HG03378 (cell line): ENCODE results near the gene WWC2.
"Not testable (repeated sequence)": the region's sequence is repeated elsewhere in the genome, so short reads cannot be mapped to it uniquely, and the experiment has no call there.

Source experiments
- ATAC-seq: cut with Tn5 transposase; IDR thresholded peaks from one replicate; pipeline ENCODE4 v1.9.1; 2021; ENCODE audit warnings: mild to moderate bottlenecking, moderate library complexity; ENCODE audit not compliant: unreplicated experiment

Gene WWC2

GRCh38 chr4:183099537-183100297 is 660 bp downstream of the WWC2 start:
- ATAC-seq = no peak

GRCh38 chr4:183100298-183100599 is 1.2 kb downstream of the WWC2 start:
- ATAC-seq = no peak

- ATAC-seq = no peak
These were observed 1.8 kb downstream of the WWC2 start for GRCh38 chr4:183100827-183101226.

- no peak for ATAC-seq
These were observed 3.0 kb downstream of the WWC2 start for GRCh38 chr4:183101956-183102480.

GRCh38 chr4:183105092-183105491 is 6.0 kb downstream of the WWC2 start:
- no peak for ATAC-seq

- no peak for ATAC-seq
These were observed 7.8 kb downstream of the WWC2 start for GRCh38 chr4:183106839-183107238.

- ATAC-seq = no peak
These were observed 8.9 kb downstream of the WWC2 start for GRCh38 chr4:183107891-183108459.

- ATAC-seq = no peak
These were observed 11.2 kb downstream of the WWC2 start for GRCh38 chr4:183110244-183110643.

- ATAC-seq = no peak
These were observed 12.4 kb downstream of the WWC2 start for GRCh38 chr4:183111452-183111885.

GRCh38 chr4:183118141-183118540 is 19.1 kb downstream of the WWC2 start:
- ATAC-seq = no peak

- no peak for ATAC-seq
These were observed 19.5 kb downstream of the WWC2 start for GRCh38 chr4:183118585-183118984.

- not testable (repeated sequence) for ATAC-seq
These were observed 22.6 kb downstream of the WWC2 start for GRCh38 chr4:183121660-183122059.

GRCh38 chr4:183124228-183124627 is 25.2 kb downstream of the WWC2 start:
- no peak for ATAC-seq

- ATAC-seq = no peak
These were observed 25.8 kb downstream of the WWC2 start for GRCh38 chr4:183124865-183125264.

- no peak for ATAC-seq
These were observed 30.1 kb downstream of the WWC2 start for GRCh38 chr4:183129125-183129524.

- ATAC-seq = no peak
These were observed 30.6 kb downstream of the WWC2 start for GRCh38 chr4:183129675-183130074.

GRCh38 chr4:183130328-183131155 is 31.5 kb downstream of the WWC2 start:
- ATAC-seq = no peak

GRCh38 chr4:183132081-183132480 is 33.0 kb downstream of the WWC2 start:
- ATAC-seq = no peak

- no peak for ATAC-seq
These were observed 33.8 kb downstream of the WWC2 start for GRCh38 chr4:183132865-183133264.

GRCh38 chr4:183136855-183137254 is 37.8 kb downstream of the WWC2 start:
- ATAC-seq = no peak

GRCh38 chr4:183139058-183139750 is 40.1 kb downstream of the WWC2 start:
- no peak for ATAC-seq
